ENCODE results near the gene PGGHG. TPM values are rescaled to one million over a fixed set of nuclear protein-coding genes. Genes with fewer than 3 reads are reported as not detected.

Gene PGGHG
- 175 and 194 TPM in 2 replicates for total RNA-seq (2014; rRNA removed; shearing (Covaris generic))

- peak; percentile 56 for DNase-seq (ENCODE audit: low spot score)
Measured at GRCh38 chr11:288478-289397, at the start of gene PGGHG. Gene PGGHG (plus strand): TSS chr11:289126. CDS start chr11:289817, 691 bp downstream.

- no peak for DNase-seq (ENCODE audit: low spot score)
Measured at GRCh38 chr11:240315-240714, 48.6 kb upstream of the PGGHG start.

GRCh38 chr11:241634-242033, 47.3 kb upstream of the PGGHG start:
- no peak for DNase-seq (ENCODE audit: low spot score)

- no peak for DNase-seq (ENCODE audit: low spot score)
Measured at GRCh38 chr11:244376-244775, 44.5 kb upstream of the PGGHG start.

GRCh38 chr11:249062-249461, 39.9 kb upstream of the PGGHG start:
- DNase-seq (ENCODE audit: low spot score): no peak

GRCh38 chr11:250274-250673, 38.7 kb upstream of the PGGHG start:
- DNase-seq (ENCODE audit: low spot score): no peak

GRCh38 chr11:250740-251299, 38.1 kb upstream of the PGGHG start:
- peak; percentile 61 for DNase-seq (ENCODE audit: low spot score)

- no peak for DNase-seq (ENCODE audit: low spot score)
Measured at GRCh38 chr11:251550-251949, 37.4 kb upstream of the PGGHG start.

- DNase-seq (ENCODE audit: low spot score): no peak
Measured at GRCh38 chr11:252666-253065, 36.3 kb upstream of the PGGHG start.

GRCh38 chr11:253160-253885, 35.6 kb upstream of the PGGHG start:
- no peak for DNase-seq (ENCODE audit: low spot score)

- DNase-seq (ENCODE audit: low spot score): no peak
Measured at GRCh38 chr11:253886-254270, 35.0 kb upstream of the PGGHG start.

GRCh38 chr11:255176-255575, 33.8 kb upstream of the PGGHG start:
- no peak for DNase-seq (ENCODE audit: low spot score)

- DNase-seq (ENCODE audit: low spot score): no peak
Measured at GRCh38 chr11:255816-256215, 33.1 kb upstream of the PGGHG start.

GRCh38 chr11:256952-257737, 31.8 kb upstream of the PGGHG start:
- DNase-seq (ENCODE audit: low spot score): no peak

- DNase-seq (ENCODE audit: low spot score): peak; percentile 53
Measured at GRCh38 chr11:257766-258493, 31.0 kb upstream of the PGGHG start.

GRCh38 chr11:259413-259812, 29.5 kb upstream of the PGGHG start:
- no peak for DNase-seq (ENCODE audit: low spot score)

GRCh38 chr11:261624-262023, 27.3 kb upstream of the PGGHG start:
- DNase-seq (ENCODE audit: low spot score): no peak

- no peak for DNase-seq (ENCODE audit: low spot score)
Measured at GRCh38 chr11:266676-267439, 22.1 kb upstream of the PGGHG start.

- DNase-seq (ENCODE audit: low spot score): peak; percentile 22
Measured at GRCh38 chr11:267491-267994, 21.4 kb upstream of the PGGHG start.

- DNase-seq (ENCODE audit: low spot score): peak; percentile 63
Measured at GRCh38 chr11:268716-269145, 20.2 kb upstream of the PGGHG start.

Measured in HT-29 (cell line).